Gastrocnemius medialis (tissue), 4 donors: ENCODE data around the gene WDFY2.

Experiments used
- CTCF ChIP-seq, 5 experiments: fragments of 450-650 bp in 3 of 5; fragments of 200-600 bp in 2 of 5; sonication (generic) in 2 of 5; IDR thresholded peaks in 4 of 5; conservative IDR thresholded peaks in 1 of 5; 1 replicate in 4 of 5; 2 replicates in 1 of 5; pipeline ENCODE4 v1.5.1; 2016 to 2019; ENCODE audit warnings: antibody characterized with exemption in 5 of 5, mild to moderate bottlenecking in 3 of 5, moderate library complexity in 3 of 5
- POLR2A ChIP-seq, 2 donors: fragments of 450-650 bp; IDR thresholded peaks; one replicate each; pipeline ENCODE4 v1.6.1; 2017; ENCODE audit warnings: antibody characterized with exemption in 2 of 2, mild to moderate bottlenecking in 2 of 2, moderate library complexity in 2 of 2

- TF ChIP-seq CTCF (IDR thresholded peaks at IDR 0.05 in 4 of 5, conservative IDR thresholded peaks at IDR 0.05 in 1 of 5) (no peak), POLR2A (IDR thresholded peaks at IDR 0.05) (no peak)
Observed at GRCh38 chr13:51643882-51644281, 59.6 kb downstream of the WDFY2 start.
